ENCODE measurements around the gene ANO3. TPM values are rescaled to one million over a fixed set of nuclear protein-coding genes. Genes with fewer than 3 reads are reported as not detected.

ANO3 gene
- total and polyA plus RNA-seq, 2 donors (not counting 1 experiment from before 2014, with no cell fraction given) = not detected

DNA sequence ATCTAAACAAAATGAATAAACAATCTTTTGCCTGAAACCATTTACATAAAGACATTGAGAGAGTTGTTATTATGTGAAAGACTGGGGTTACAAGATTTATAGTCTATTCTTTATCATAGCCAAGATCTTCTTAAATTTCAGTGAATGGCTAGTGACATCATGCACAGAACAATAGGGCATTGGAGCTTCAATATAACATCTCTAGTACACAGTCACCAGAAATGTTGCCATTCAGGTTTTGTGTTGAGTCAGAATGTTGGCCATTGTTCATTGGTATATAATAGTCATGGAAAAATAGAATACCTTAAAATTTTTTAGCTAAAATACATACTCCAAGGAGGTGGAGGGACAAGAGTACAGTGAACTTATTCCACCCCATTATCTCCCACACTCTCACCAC lies 345.6 kb downstream of the ANO3 start:
- no peak for DNase-seq
- intact Hi-C loops (cut with micrococcal nuclease) = no loop called here
- Histone ChIP-seq H3K79me2 (ENCODE audit: control insufficient read depth, insufficient read depth, low read length) (no peaks in the 10 kb centered on the region), H3K9me3 (ENCODE audit: control extremely low read depth in 1 of 3, control insufficient read depth in 2 of 3, insufficient read depth in 1 of 3, low read length in 2 of 3) (no peaks in the 10 kb centered on the region), H3K4me2 (replicated peaks; ENCODE audit: low read depth, low read length, poor library complexity, severe bottlenecking) (no peak overlapping the region), H3K36me3 (replicated peaks in 1 of 2; ENCODE audit: control extremely low read depth in 1 of 2, control insufficient read depth in 1 of 2, extremely low read depth in 1 of 2, insufficient read depth in 2 of 2, low read length in 1 of 2) (no peaks in the 10 kb centered on the region), H4K20me1 (ENCODE audit: control insufficient read depth, insufficient read depth, low read length, poor library complexity, severe bottlenecking) (no peaks in the 10 kb centered on the region), H3K27me3 (replicated peaks in 1 of 4; ENCODE audit: control extremely low read depth in 1 of 4, control insufficient read depth in 3 of 4, insufficient read depth in 4 of 4, low read length in 3 of 4) (no peaks in the 10 kb centered on the region), H3K4me1 (ENCODE audit: control insufficient read depth in 2 of 2, insufficient read depth in 2 of 2, low read length in 2 of 2) (no peaks in the 10 kb centered on the region), H3K4me3 (ENCODE audit: control extremely low read depth in 1 of 5, extremely low read depth in 1 of 5, insufficient read depth in 1 of 5, low read depth in 2 of 5, low read length in 4 of 5) (no peak overlapping the region), H2AFZ (ENCODE audit: insufficient read depth, low read depth, low read length, poor library complexity, severe bottlenecking) (no peak overlapping the region), H3K27ac (ENCODE audit: low read length in 2 of 2) (no peak overlapping the region), H3K9ac (ENCODE audit: low read length) (no peak overlapping the region)
- Mint-ChIP-seq H3K27me3 (no peaks in the 10 kb centered on the region), H3K27ac (no peak overlapping the region), H3K4me3 (no peak overlapping the region), H3K4me1 (peaks cover 2% of the 10 kb centered on the region), H3K9me3 (ENCODE audit: insufficient read depth) (no peaks in the 10 kb centered on the region)
- TF ChIP-seq EZH2 (IDR thresholded peaks at IDR 0.05; ENCODE audit: borderline replicate concordance, insufficient read depth, low read depth, low read length, poor library complexity, severe bottlenecking) (no peak), CTCF (IDR thresholded peaks at IDR 0.05) (no peak)
- no peak for ATAC-seq (ENCODE audit: low read depth)
- ChIA-PET POLR2A (no interaction called here), CTCF (no interaction called here)

DNA sequence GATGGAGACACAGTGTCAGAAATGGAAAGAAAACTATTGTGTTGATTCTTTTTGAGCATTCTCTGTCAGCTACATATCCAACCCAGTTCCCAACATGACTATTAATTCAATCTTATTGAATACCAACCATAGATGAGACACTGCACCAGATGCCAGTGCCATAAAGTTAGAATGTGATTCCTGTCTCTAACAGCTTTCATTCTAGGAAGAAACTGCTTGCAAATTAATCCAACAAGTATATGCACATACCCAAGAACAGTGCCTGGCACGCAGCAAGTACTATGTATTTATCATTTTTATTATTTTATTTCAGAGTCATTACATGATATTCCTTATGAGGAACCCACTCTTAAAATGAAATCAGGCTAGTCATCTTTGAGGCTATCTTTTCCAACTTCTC lies 355.4 kb downstream of the ANO3 start:
- WGBS (ENCODE audit: insufficient coverage) = no CpG with 5 or more reads among the region's 1 CpG
- no peaks in the 10 kb centered on the region for H4K20me1 ChIP-seq (ENCODE audit: control insufficient read depth, insufficient read depth, low read length, poor library complexity, severe bottlenecking)
- no peak for ATAC-seq (ENCODE audit: low read depth)

More for the DNA sequence above, 355.4 kb downstream of the ANO3 start:
- POLR2A ChIA-PET = no interaction called here
- Histone ChIP-seq H3K4me3 (ENCODE audit: control extremely low read depth in 1 of 5, extremely low read depth in 1 of 5, insufficient read depth in 1 of 5, low read depth in 2 of 5, low read length in 4 of 5) (no peak overlapping the region), H3K79me2 (ENCODE audit: control insufficient read depth, insufficient read depth, low read length) (no peaks in the 10 kb centered on the region), H3K36me3 (replicated peaks in 1 of 2; ENCODE audit: control extremely low read depth in 1 of 2, control insufficient read depth in 1 of 2, extremely low read depth in 1 of 2, insufficient read depth in 2 of 2, low read length in 1 of 2) (no peaks in the 10 kb centered on the region), H3K27ac (ENCODE audit: low read length in 2 of 2) (no peak overlapping the region), H3K27me3 (replicated peaks in 1 of 4; ENCODE audit: control extremely low read depth in 1 of 4, control insufficient read depth in 3 of 4, insufficient read depth in 4 of 4, low read length in 3 of 4) (no peaks in the 10 kb centered on the region), H3K9ac (ENCODE audit: low read length) (no peak overlapping the region), H3K4me1 (ENCODE audit: control insufficient read depth in 2 of 2, insufficient read depth in 2 of 2, low read length in 2 of 2) (no peaks in the 10 kb centered on the region), H3K4me2 (replicated peaks; ENCODE audit: low read depth, low read length, poor library complexity, severe bottlenecking) (no peak overlapping the region), H3K9me3 (ENCODE audit: control extremely low read depth in 1 of 3, control insufficient read depth in 2 of 3, insufficient read depth in 1 of 3, low read length in 2 of 3) (no peaks in the 10 kb centered on the region), H2AFZ (ENCODE audit: insufficient read depth, low read depth, low read length, poor library complexity, severe bottlenecking) (no peak overlapping the region)
- Mint-ChIP-seq H3K9me3 (ENCODE audit: insufficient read depth) (no peaks in the 10 kb centered on the region), H3K27me3 (no peaks in the 10 kb centered on the region), H3K4me1 (no peaks in the 10 kb centered on the region), H3K4me3 (no peak overlapping the region), H3K27ac (no peak overlapping the region)
- CTCF ChIA-PET = no interaction called here
- TF ChIP-seq EZH2 (IDR thresholded peaks at IDR 0.05; ENCODE audit: borderline replicate concordance, insufficient read depth, low read depth, low read length, poor library complexity, severe bottlenecking) = no peak
- TF ChIP-seq CTCF (IDR thresholded peaks at IDR 0.05) = no peak
- intact Hi-C loops (cut with micrococcal nuclease) = no loop called here
- no peak for DNase-seq
